GM21528 (cell line): ENCODE measurements around the gene PTCD3.
A peak's percentile ranks its signal among the peaks of the same experiment; 100 is the strongest.

Experiments
- ATAC-seq: cut with Tn5 transposase; IDR thresholded peaks from one replicate; pipeline ENCODE4 v1.9.1; 2021; ENCODE audit warnings: mild to moderate bottlenecking, moderate library complexity; ENCODE audit not compliant: unreplicated experiment, low FRiP score

PTCD3 gene

GRCh38 chr2:86079981-86080911 is 25.8 kb upstream of the PTCD3 start:
- peak; percentile 64 for ATAC-seq

GRCh38 chr2:86081724-86082123 is 24.3 kb upstream of the PTCD3 start:
- ATAC-seq, result no peak

GRCh38 chr2:86082756-86083155 is 23.3 kb upstream of the PTCD3 start:
- ATAC-seq, result no peak

- ATAC-seq, result no peak
Observed at GRCh38 chr2:86087936-86088850, 17.8 kb upstream of the PTCD3 start.

GRCh38 chr2:86094229-86094628 is 11.8 kb upstream of the PTCD3 start:
- no peak for ATAC-seq

GRCh38 chr2:86097114-86097896 is 8.7 kb upstream of the PTCD3 start:
- no peak for ATAC-seq

GRCh38 chr2:86097913-86098312 is 8.1 kb upstream of the PTCD3 start:
- no peak for ATAC-seq

- no peak for ATAC-seq
Observed at GRCh38 chr2:86102157-86102556, 3.9 kb upstream of the PTCD3 start.

GRCh38 chr2:86105252-86105968 is 625 bp upstream of the PTCD3 start, which contains the start of gene POLR1A:
Gene POLR1A (minus strand): TSS chr2:86105886. CDS start chr2:86105776, 110 bp downstream.
- peak; percentile 78 for ATAC-seq

GRCh38 chr2:86107031-86107430 is 996 bp downstream of the PTCD3 start:
- ATAC-seq, result no peak

- no peak for ATAC-seq
Observed at GRCh38 chr2:86118130-86118529, 12.1 kb downstream of the PTCD3 start.

- ATAC-seq, result no peak
Observed at GRCh38 chr2:86123328-86123925, 17.4 kb downstream of the PTCD3 start.

GRCh38 chr2:86124683-86125082 is 18.6 kb downstream of the PTCD3 start:
- no peak for ATAC-seq

GRCh38 chr2:86134709-86135108 is 28.7 kb downstream of the PTCD3 start:
- ATAC-seq, result no peak

GRCh38 chr2:86135653-86136052 is 29.6 kb downstream of the PTCD3 start:
- no peak for ATAC-seq

GRCh38 chr2:86136141-86136540 is 30.1 kb downstream of the PTCD3 start:
- no peak for ATAC-seq

- ATAC-seq, result no peak
Observed at GRCh38 chr2:86138736-86139625, 32.9 kb downstream of the PTCD3 start.

- no peak for ATAC-seq
Observed at GRCh38 chr2:86139981-86140380, 33.9 kb downstream of the PTCD3 start.
